H1 (cell line): ENCODE measurements around the gene RFTN2. TPM values are rescaled to one million over a fixed set of nuclear protein-coding genes. Genes with fewer than 3 reads are reported as not detected.

Experiments
- CTBP2 ChIP-seq: IDR thresholded peaks from 2 replicates; pipeline ENCODE4 v1.7.0; 2011; ENCODE audit warnings: borderline replicate concordance, mild to moderate bottlenecking, moderate library complexity, mixed read lengths, low read length; ENCODE audit not compliant: insufficient read depth, insufficient read length
- POU5F1 ChIP-seq: IDR thresholded peaks from 2 replicates; pipeline ENCODE4 v1.6.1; 2011; ENCODE audit warnings: low read depth, mild to moderate bottlenecking, low read length, moderate library complexity
- SIRT6 ChIP-seq: IDR thresholded peaks from one replicate; pipeline ENCODE4 v1.7.1; 2012; ENCODE audit warnings: low read length, inconsistent platforms
- polyA plus RNA-seq, 7 experiments: library from polyadenylated mRNA; depleted of rRNA in 3 of 7; stranded (reverse) in 5 of 7; unstranded in 2 of 7; fragments of >200 nt in 5 of 7; fragments of 200-250 nt in 2 of 7; gene quantifications; 1 replicate in 5 of 7; 2 replicates in 1 of 7; 4 replicates in 1 of 7; pipeline versions ENCODE4 v1.2.1 to v1.2.3, GENCODE V29; 2011 to 2013; ENCODE audit warnings: missing spikeins in 2 of 7, mixed read lengths in 2 of 7
- total RNA-seq: library from RNA; stranded (reverse); fragmentation: NEBNext Ultra II Directional; extraction: Animal tissue kit (Norgen Biotek cat#: 25700); gene quantifications from 2 replicates; pipeline ENCODE4 v1.2.1, GENCODE V29; 2021

Gene RFTN2
- total and polyA plus RNA-seq, 2 of the 8 experiments (the other 6 are each of a cell fraction or from before 2014, with no cell fraction given): 2.3 to 2.4 TPM

DNA sequence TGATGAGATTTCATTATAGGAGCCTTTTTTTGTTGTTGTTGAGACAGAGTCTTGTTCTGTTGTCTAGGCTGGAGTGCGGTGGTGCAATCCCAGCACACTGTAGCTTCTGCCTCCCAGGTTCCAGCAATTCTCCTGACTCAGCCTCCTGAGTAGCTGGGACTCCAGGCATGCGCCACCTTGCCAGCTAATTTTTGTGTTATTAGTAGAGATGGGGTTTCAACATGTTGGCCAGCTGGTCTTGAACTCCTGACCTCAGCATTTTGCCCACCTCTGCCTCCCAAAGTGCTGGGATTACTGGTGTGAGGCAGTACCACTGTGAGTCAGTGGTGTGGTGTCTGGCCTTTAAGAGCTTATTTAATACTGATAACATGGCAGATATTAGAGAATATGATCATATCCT lies 99.4 kb downstream of the RFTN2 start (continued):
- no peak for TF ChIP-seq CTBP2
- no peak for TF ChIP-seq POU5F1
- no peak for TF ChIP-seq SIRT6
